Putamen (tissue), 1 donor: Measurements from ENCODE around the gene IL3RA.
"Not testable (repeated sequence)": the region's sequence is repeated elsewhere in the genome, so short reads cannot be mapped to it uniquely, and the experiment has no call there.

ENCODE experiments used
- DNase-seq: peaks from one replicate; pipeline ENCODE4 v3.0.0-alpha.2; 2016; ENCODE audit warnings: low spot score

IL3RA gene

DNA sequence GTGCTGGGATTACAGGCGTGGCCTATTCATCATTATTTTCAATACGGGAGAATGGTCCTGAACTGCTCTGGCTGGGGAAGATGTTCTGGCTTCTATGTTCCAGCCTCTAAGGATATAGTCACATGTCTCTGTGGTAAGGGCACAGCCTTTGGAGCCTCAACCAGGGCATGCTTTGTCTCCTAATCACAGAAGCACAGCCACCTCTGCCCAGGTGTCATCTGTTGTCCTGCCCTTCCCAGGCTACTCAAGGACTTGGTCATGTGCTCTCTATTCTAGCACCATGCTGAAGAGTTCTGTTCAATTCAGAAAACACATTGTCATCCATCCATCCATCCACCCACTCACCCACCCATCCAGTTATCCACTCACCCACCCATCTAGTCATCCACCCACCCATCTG lies 86.6 kb downstream of the IL3RA start:
- DNase-seq = no peak

DNA sequence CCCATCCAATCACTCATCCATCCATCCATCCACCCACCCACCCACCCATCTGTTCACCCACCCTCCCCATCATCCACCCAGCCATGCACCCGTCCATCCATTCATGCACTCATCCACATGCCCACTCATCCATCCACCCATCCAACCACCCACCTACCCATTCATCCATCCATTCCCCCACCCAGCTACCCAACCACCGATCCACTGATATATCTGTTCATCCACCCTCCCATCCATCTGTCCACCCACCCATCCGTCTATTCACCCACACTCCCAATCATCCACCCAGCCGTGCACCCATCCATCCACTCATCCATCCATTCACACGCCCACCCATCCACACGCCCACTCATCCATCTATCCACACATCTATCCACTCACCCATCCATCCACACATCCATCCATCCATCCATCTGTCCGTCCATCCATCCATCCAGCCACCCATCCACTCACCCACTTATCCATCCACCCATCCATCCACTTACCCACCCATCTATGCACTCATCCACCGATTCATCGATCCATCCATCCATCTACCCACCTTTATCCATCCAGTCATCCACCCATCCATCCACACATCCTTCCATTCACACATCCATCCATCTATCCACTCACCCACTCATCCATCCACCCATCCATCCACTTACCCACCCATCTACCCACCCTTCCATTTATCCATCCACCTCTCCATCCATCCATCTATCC lies 87.7 kb downstream of the IL3RA start:
- DNase-seq = no peak

DNA sequence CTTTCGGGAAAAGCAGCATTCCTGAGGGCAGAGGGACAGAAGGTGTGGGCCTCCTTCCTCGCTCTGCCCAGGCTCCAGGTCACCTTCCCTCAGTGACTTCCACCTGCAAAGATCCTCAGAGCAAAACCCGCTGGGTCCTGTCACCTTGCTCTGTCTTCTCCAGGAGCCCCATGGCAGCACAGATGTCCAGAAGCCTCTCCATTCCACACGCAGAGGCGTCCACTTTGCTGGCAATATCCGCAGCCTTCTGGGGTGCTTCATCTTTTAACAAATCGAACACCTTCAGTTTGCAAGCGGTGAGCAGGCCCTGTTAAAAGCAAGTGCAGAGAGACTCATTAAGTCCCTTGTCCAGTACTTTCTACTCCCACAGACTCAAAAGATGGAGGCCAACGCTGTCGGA lies 88.8 kb downstream of the IL3RA start:
- DNase-seq = no peak

DNA sequence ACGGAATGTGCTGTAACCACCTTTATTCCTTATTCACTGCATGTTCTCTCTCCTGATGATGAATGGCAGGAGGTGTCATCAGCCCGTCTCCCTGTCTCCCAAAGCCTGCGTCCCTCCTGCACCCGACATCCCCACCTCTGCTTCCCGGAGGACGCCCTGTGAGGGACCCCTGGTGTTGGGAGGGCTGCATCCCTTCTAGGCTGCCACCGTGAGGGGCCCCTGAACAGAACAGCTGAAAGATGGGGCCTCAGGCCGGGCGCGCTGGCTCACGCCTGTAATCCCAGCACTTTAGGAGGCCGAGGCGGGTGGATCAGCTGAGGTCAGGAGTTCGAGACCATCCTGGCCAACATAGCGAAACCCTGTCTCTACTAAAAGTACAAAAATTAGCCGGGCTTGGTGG lies 89.7 kb downstream of the IL3RA start:
- not testable (repeated sequence) for DNase-seq

DNA sequence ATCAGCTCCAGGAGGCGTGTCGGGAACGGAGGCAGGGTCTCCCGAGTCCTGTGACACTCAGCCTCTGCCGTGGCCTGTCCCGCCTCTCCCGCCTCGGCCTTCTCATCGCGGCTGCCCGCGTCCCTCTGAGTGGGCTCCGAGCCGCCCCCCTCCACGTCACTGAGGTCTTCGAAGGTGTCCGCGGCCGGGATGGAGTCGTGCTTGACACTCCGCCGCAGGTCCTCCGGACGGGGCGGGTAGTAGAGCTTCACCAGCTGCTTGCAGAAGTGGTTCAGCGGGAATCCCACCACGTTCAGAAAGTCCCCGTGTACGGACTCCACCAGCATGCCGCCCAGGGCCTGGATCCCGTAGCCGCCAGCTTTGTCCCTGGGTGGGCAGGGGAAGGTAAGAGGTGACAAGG lies 91.2 kb downstream of the IL3RA start:
- no peak for DNase-seq

DNA sequence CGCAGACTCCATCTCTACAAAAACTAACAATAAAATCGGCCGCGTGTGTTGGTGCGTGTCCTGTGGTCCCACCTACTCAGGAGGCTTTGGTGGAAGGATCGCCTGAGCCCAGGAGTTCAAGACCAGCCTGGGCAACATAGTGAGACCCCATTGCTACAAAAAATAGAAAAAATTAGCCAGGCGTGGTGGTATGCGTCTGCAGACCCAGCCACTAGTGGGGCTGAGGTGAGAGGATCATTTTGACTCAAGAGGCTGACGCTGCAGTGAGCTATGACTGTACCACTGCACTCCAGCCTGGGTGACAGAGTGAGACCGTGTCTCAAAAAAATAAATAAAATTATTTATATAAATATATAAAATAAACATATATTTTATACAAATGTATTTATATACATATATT lies 93.9 kb downstream of the IL3RA start:
- DNase-seq = no peak
